Skeletal muscle tissue (tissue), 4 donors: Measurements from ENCODE around the gene UVSSA. TPM values are rescaled to one million over a fixed set of nuclear protein-coding genes. Genes with fewer than 3 reads are reported as not detected.
"Not testable (repeated sequence)": the region's sequence is repeated elsewhere in the genome, so short reads cannot be mapped to it uniquely, and the experiment has no call there.

Experiments
- H3K27ac ChIP-seq: one replicate; pipeline ENCODE4 v1.7.0; 2013; ENCODE audit warnings: mild to moderate bottlenecking, low read depth, low read length, inconsistent platforms
- H3K27me3 ChIP-seq, 3 donors: one replicate each; pipeline ENCODE4 v1.7.0; 2013; ENCODE audit warnings: low read length in 3 of 3; ENCODE audit not compliant: control insufficient read depth in 3 of 3, insufficient read depth in 3 of 3
- H3K36me3 ChIP-seq, 3 donors: one replicate each; pipeline ENCODE4 v1.7.0; 2013; ENCODE audit warnings: low read length in 3 of 3; ENCODE audit not compliant: control insufficient read depth in 3 of 3, insufficient read depth in 3 of 3
- H3K4me1 ChIP-seq, 3 donors: one replicate each; pipeline ENCODE4 v1.7.0; 2013; ENCODE audit warnings: low read length in 3 of 3, mild to moderate bottlenecking in 3 of 3; ENCODE audit not compliant: control insufficient read depth in 3 of 3, insufficient read depth in 3 of 3
- H3K4me3 ChIP-seq, 3 donors: one replicate each; pipeline ENCODE4 v1.7.0; 2013; ENCODE audit warnings: low read length in 3 of 3
- H3K9ac ChIP-seq, 3 donors: one replicate each; pipeline ENCODE4 v1.7.0; 2013; ENCODE audit warnings: low read length in 3 of 3, mild to moderate bottlenecking in 3 of 3, moderate library complexity in 2 of 3, low read depth in 1 of 3
- H3K9me3 ChIP-seq, 3 donors: one replicate each; pipeline ENCODE4 v1.7.0; 2013; ENCODE audit warnings: low read length in 3 of 3; ENCODE audit not compliant: control insufficient read depth in 3 of 3
- total RNA-seq: library from RNA; depleted of rRNA; stranded (reverse); fragments of >200 nt; gene quantifications from one replicate; pipeline ENCODE4 v1.2.3, GENCODE V29; 2014
- donor health status: Osteomylitis.

UVSSA gene
- total RNA-seq, 1 donor from 2014 or later = 2.6 TPM

DNA sequence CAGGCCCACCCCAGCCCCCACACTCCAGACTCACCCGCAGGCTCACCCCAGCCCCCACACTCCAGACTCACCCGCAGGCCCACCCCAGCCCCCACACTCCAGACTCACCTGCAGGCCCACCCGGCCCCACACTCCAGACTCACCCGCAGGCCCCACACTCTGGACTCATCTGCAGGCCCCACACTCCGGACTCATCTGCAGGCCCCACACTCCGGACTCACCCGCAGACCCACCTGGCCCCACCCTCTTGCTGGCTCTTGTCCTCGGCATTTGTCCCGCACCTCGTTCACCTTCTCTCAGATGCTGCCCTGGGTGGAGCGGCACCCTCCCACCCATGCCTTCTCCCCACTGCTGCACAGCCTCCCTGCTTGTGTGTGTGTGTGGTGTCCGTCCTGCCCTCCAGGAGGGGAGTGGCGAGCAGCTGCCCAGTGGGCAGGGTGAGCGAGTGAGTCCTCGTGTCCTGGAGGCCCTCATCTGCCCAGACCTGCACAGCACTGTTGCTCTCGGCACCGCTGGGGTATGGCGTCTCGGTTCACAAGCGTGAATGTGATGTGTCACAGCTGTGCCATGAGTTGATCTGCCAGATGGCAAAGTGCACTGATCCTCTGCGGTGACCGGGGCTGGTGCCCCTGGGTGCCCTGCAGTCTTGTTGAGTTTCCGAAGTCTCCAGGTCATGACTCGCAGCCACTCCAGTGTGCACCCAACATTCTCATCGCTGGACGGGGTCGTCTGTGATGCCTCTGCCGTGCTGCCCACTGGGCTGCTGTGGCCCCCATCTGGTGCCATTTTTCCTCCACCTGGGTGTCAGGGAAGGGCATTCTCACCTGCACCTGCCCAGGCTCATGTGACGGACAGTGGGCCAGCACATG lies 29.6 kb upstream of the UVSSA start:
- peaks cover 0 to 5% (median 0%) of the 10 kb centered on the region in 3 donors for H3K4me1 ChIP-seq
- no peak overlapping the region for H3K9ac ChIP-seq
- H3K27ac ChIP-seq = no peak overlapping the region
- H3K36me3 ChIP-seq = peaks cover 45 to 53% (median 48%) of the 10 kb centered on the region in 3 donors
- no peak overlapping the region for H3K4me3 ChIP-seq
- H3K27me3 ChIP-seq = no peaks in the 10 kb centered on the region
- H3K9me3 ChIP-seq = no peaks in the 10 kb centered on the region

DNA sequence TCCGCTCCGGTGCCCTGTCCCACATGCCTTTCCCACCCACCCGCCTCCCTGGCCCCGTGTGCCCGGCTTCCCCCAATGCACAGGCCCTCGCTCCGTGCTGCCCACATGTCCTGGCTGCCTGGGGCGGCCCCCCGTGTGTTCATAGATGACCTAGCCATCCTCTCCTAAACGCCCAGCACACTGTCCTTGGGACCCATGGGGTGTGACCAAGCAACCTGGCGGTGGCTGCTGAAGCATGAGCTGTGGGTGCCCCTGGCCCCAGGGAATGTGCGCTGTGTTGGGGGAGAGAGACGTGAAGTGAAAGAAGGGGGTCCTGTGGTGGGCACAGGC lies 29.0 kb upstream of the UVSSA start:
- H3K27ac ChIP-seq = no peak overlapping the region
- no peak overlapping the region for H3K9ac ChIP-seq
- H3K9me3 ChIP-seq = no peaks in the 10 kb centered on the region
- H3K36me3 ChIP-seq = peaks cover 39 to 51% (median 42%) of the 10 kb centered on the region in 3 donors
- peaks cover 0 to 5% (median 0%) of the 10 kb centered on the region in 3 donors for H3K4me1 ChIP-seq
- H3K27me3 ChIP-seq = no peaks in the 10 kb centered on the region
- H3K4me3 ChIP-seq = no peak overlapping the region

DNA sequence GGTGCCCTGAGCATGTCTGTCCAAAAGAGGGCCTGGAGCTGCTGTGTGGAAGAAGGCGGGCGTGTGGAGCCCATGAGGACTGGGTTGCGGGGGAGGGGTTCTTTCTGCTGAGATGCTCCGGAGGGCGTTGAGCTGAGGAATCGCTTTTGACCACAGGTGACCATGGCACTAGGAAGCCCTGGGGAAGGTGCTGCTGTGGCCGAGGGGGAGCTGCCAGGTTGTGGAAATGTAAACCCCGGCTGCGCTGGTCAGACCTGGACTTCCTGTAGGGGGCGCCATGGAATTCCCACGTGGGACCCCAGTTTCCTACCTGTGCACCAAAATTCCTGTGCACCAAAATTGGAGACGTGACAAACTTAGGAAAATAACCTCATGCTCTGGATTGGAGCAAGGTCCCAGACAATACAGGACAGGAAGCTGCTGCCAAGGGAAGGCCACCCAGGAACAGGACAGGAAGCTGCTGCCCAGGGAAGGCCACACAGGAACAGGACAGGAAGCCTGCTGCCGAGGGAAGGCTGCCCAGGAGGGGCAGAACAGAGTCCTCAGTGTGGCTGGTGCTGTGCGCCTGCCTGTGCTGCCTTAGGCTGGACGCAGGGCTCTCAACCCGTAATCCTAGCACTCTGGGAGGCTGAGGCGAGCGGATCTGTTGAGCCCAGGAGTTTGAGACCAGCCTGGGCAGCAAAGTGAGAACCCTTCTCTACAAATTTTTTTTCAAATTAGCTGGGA lies 28.4 kb upstream of the UVSSA start:
- H3K27me3 ChIP-seq = no peaks in the 10 kb centered on the region
- H3K9me3 ChIP-seq = no peaks in the 10 kb centered on the region
- H3K4me3 ChIP-seq = no peak overlapping the region
- H3K27ac ChIP-seq = no peak overlapping the region
- peaks cover 37 to 50% (median 42%) of the 10 kb centered on the region in 3 donors for H3K36me3 ChIP-seq
- peaks cover 4 to 9% (median 5%) of the 10 kb centered on the region in 3 donors for H3K4me1 ChIP-seq
- peak overlapping the region in 1 of 3 donors; percentile 16 for H3K9ac ChIP-seq

- H3K4me3 ChIP-seq = no peak overlapping the region
- peaks cover 5 to 11% (median 9%) of the 10 kb centered on the region in 3 donors for H3K4me1 ChIP-seq
- peaks cover 32 to 43% (median 39%) of the 10 kb centered on the region in 3 donors for H3K36me3 ChIP-seq
- H3K27ac ChIP-seq = no peak overlapping the region
- H3K27me3 ChIP-seq = no peaks in the 10 kb centered on the region
- no peaks in the 10 kb centered on the region for H3K9me3 ChIP-seq
- no peak overlapping the region for H3K9ac ChIP-seq
Observed at GRCh38 chr4:1321486-1321885, 25.5 kb upstream of the UVSSA start.

GRCh38 chr4:1321946-1322650 lies 24.9 kb upstream of the UVSSA start:
- H3K27me3 ChIP-seq = no peaks in the 10 kb centered on the region
- H3K27ac ChIP-seq = no peak overlapping the region
- no peak overlapping the region for H3K4me3 ChIP-seq
- peaks cover 5 to 11% (median 9%) of the 10 kb centered on the region in 3 donors for H3K4me1 ChIP-seq
- peak overlapping the region in 1 of 3 donors; percentile 25 for H3K9ac ChIP-seq
- H3K9me3 ChIP-seq = no peaks in the 10 kb centered on the region
- peaks cover 31 to 41% (median 38%) of the 10 kb centered on the region in 3 donors for H3K36me3 ChIP-seq

- H3K36me3 ChIP-seq = peaks cover 29 to 40% (median 32%) of the 10 kb centered on the region in 3 donors
- no peak overlapping the region for H3K9ac ChIP-seq
- H3K27ac ChIP-seq = no peak overlapping the region
- H3K27me3 ChIP-seq = no peaks in the 10 kb centered on the region
- peaks cover 5 to 11% (median 9%) of the 10 kb centered on the region in 3 donors for H3K4me1 ChIP-seq
- no peak overlapping the region for H3K4me3 ChIP-seq
- H3K9me3 ChIP-seq = no peaks in the 10 kb centered on the region
Observed at GRCh38 chr4:1323280-1323634, 23.8 kb upstream of the UVSSA start.

- peaks cover 28 to 40% (median 33%) of the 10 kb centered on the region in 3 donors for H3K36me3 ChIP-seq
- no peaks in the 10 kb centered on the region for H3K27me3 ChIP-seq
- no peaks in the 10 kb centered on the region for H3K9me3 ChIP-seq
- no peak overlapping the region for H3K4me3 ChIP-seq
- H3K27ac ChIP-seq = no peak overlapping the region
- H3K4me1 ChIP-seq = peaks cover 5 to 9% (median 9%) of the 10 kb centered on the region in 3 donors
- H3K9ac ChIP-seq = no peak overlapping the region
Observed at GRCh38 chr4:1323635-1324442, 23.2 kb upstream of the UVSSA start.

DNA sequence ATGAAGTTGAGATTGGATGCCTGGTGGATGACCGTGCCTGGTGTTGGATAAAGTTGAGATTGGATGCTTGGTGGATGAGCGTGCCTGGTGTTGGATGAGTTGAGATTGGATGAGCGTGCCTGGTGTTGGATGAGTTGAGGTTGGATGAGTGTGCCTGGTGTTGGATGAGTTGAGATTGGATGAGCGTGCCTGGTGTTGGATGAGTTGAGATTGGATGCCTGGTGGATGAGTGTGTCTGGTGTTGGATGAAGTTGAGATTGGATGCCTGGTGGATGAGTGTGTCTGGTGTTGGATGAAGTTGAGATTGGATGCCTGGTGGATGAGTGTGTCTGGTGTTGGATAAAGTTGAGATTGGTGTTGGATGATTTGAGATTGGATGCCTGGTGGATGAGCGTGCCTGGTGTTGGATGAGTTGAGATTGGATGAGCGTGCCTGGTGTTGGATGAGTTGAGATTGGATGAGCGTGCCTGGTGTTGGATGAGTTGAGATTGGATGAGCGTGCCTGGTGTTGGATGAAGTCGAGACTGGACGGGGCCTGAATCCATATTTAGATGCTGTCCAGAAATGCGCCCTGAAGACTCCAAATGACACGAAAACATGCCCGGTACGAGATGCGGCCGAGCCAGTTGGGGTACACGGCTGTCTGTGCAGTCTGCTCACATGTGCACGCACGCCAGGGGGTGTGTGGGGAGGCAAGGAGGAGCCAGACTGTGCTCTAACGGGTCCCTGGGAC lies 22.4 kb upstream of the UVSSA start:
- not testable (repeated sequence) for H3K27ac ChIP-seq, H3K9me3 ChIP-seq, H3K27me3 ChIP-seq, H3K9ac ChIP-seq, H3K4me3 ChIP-seq
- peaks cover 5 to 14% (median 10%) of the 10 kb centered on the region in 3 donors for H3K4me1 ChIP-seq
- peaks cover 27 to 46% (median 32%) of the 10 kb centered on the region in 3 donors for H3K36me3 ChIP-seq

- Histone ChIP-seq H3K27ac (no peak overlapping the region), H3K36me3 (peaks cover 27 to 47% (median 32%) of the 10 kb centered on the region in 3 donors), H3K4me3 (no peak overlapping the region), H3K9ac (no peak overlapping the region), H3K9me3 (no peaks in the 10 kb centered on the region), H3K27me3 (no peaks in the 10 kb centered on the region), H3K4me1 (peaks cover 5 to 19% (median 13%) of the 10 kb centered on the region in 3 donors)
Observed at GRCh38 chr4:1325176-1325480, 21.9 kb upstream of the UVSSA start.
